Endothelial cell of umbilical vein (primary cell): ENCODE results near the gene TOPAZ1. TPM values are rescaled to one million over a fixed set of nuclear protein-coding genes. Genes with fewer than 3 reads are reported as not detected.
A peak's percentile ranks its signal among the peaks of the same experiment; 100 is the strongest.

Experiments
- BruUV-seq: library from RNA; stranded (reverse); fragments of 400-500 nt; replicated peaks from 2 replicates; lab custom pipeline; 2021; lab: Mats Ljungman, UMichigan
- CTCF ChIA-PET: fragments of 300-600, 350-600 bp; sonication (Branson Sonifier 250); formaldehyde crosslinking; loops from one replicate; lab custom pipeline; 2021; ENCODE audit warnings: antibody characterized with exemption, inconsistent platforms; lab: Charles Lee
- POLR2A ChIA-PET: fragments of 300-600, 350-600 bp; sonication (Branson Sonifier 250); formaldehyde crosslinking; loops from one replicate; lab custom pipeline; 2021; ENCODE audit warnings: antibody characterized with exemption, inconsistent platforms; lab: Charles Lee
- DNase-seq: peaks from one replicate; pipeline ENCODE4 v3.0.0-alpha.2; 2011; ENCODE audit warnings: low read depth, low spot score
- FAIRE-seq: peaks from 2 replicates; lab custom pipeline; 2011; peaks lifted over from hg19 to GRCh38; lab: Jason Lieb, UNC
- H2AFZ ChIP-seq: 2 replicates; pipeline ENCODE4 v1.6.0; 2012; ENCODE audit warnings: low read depth, low read length, control low read depth, inconsistent platforms
- H3K27ac ChIP-seq: 2 replicates; pipeline ENCODE4 v1.5.1; 2011; ENCODE audit warnings: low read depth, mild to moderate bottlenecking, control low read depth, low read length, moderate library complexity; ENCODE audit not compliant: insufficient read depth
- H3K27me3 ChIP-seq, 2 experiments: 2 replicates each; pipeline versions ENCODE4 v1.6.0 to v1.6.1; 2011; ENCODE audit warnings: low read length in 2 of 2, mixed read lengths in 1 of 2; ENCODE audit not compliant: control insufficient read depth in 2 of 2, insufficient read depth in 2 of 2
- H3K36me3 ChIP-seq, 2 experiments: 2 replicates in 1 of 2; 3 replicates in 1 of 2; pipeline ENCODE4 v1.5.1; 2011; ENCODE audit warnings: low read length in 2 of 2, mild to moderate bottlenecking in 1 of 2, moderate library complexity in 1 of 2; ENCODE audit not compliant: control insufficient read depth in 2 of 2, insufficient read depth in 2 of 2; ENCODE audit errors: extremely low read depth in 1 of 2
- H3K4me1 ChIP-seq: 3 replicates; pipeline ENCODE4 v1.5.1; 2011; ENCODE audit warnings: mild to moderate bottlenecking, low read length; ENCODE audit not compliant: control insufficient read depth, insufficient read depth; ENCODE audit errors: extremely low read depth
- H3K4me2 ChIP-seq: 2 replicates; pipeline ENCODE4 v1.6.1; 2011; ENCODE audit warnings: low read length, control low read depth, mixed read lengths; ENCODE audit not compliant: insufficient read depth
- H3K4me3 ChIP-seq, 3 experiments: fragments of 200-600 bp in 1 of 3; sonication (generic), shearing (Covaris generic) in 1 of 3; replicated peaks in 1 of 3; 2 replicates each; pipeline ENCODE4 v1.5.1; 2011 to 2016; ENCODE audit warnings: control low read depth in 3 of 3, low read length in 3 of 3, mild to moderate bottlenecking in 2 of 3, inconsistent platforms in 1 of 3, low read depth in 1 of 3, moderate library complexity in 1 of 3; ENCODE audit not compliant: insufficient read depth in 1 of 3
- H3K79me2 ChIP-seq: 2 replicates; pipeline ENCODE4 v1.6.0; 2012; ENCODE audit warnings: low read length, inconsistent platforms; ENCODE audit not compliant: control insufficient read depth, insufficient read depth
- H3K9ac ChIP-seq: replicated peaks from 2 replicates; pipeline ENCODE3; 2011; ENCODE audit warnings: low read length, control low read depth; ENCODE audit not compliant: insufficient read depth; ENCODE audit errors: extremely low read depth
- H3K9me1 ChIP-seq: replicated peaks from 3 replicates; pipeline ENCODE4 v1.6.0; 2011; ENCODE audit warnings: mild to moderate bottlenecking, low read length; ENCODE audit not compliant: control insufficient read depth, insufficient read depth; ENCODE audit errors: extremely low read depth
- H3K9me3 ChIP-seq: replicated peaks from 2 replicates; pipeline ENCODE4 v1.5.1; 2012; ENCODE audit warnings: low read length, inconsistent platforms; ENCODE audit not compliant: control insufficient read depth, insufficient read depth
- H4K20me1 ChIP-seq: replicated peaks from 2 replicates; pipeline ENCODE3; 2011; ENCODE audit warnings: mild to moderate bottlenecking, low read length; ENCODE audit not compliant: control insufficient read depth, insufficient read depth; ENCODE audit errors: extremely low read depth
- CTCF ChIP-seq, 2 donors: IDR thresholded peaks; 1 replicate in 1 of 2; 2 replicates in 1 of 2; pipeline ENCODE4 v1.5.1; 2011; ENCODE audit warnings: low read length in 2 of 2, mild to moderate bottlenecking in 2 of 2, moderate library complexity in 2 of 2, control low read depth in 1 of 2, inconsistent platforms in 1 of 2, low read depth in 1 of 2; ENCODE audit not compliant: insufficient read depth in 1 of 2; ENCODE audit errors: extremely low read depth in 1 of 2
- EZH2 ChIP-seq: IDR thresholded peaks from 2 replicates; pipeline ENCODE4 v1.6.1; 2012; ENCODE audit warnings: borderline replicate concordance, low read depth, mild to moderate bottlenecking, moderate library complexity, low read length, inconsistent platforms; ENCODE audit not compliant: severe bottlenecking
- FOS ChIP-seq: IDR thresholded peaks from 2 replicates; pipeline ENCODE4 v1.6.1; 2011; ENCODE audit warnings: mild to moderate bottlenecking, low read length, moderate library complexity, borderline replicate concordance; ENCODE audit not compliant: insufficient read depth
- GATA2 ChIP-seq: IDR thresholded peaks from 2 replicates; pipeline ENCODE4 v1.7.0; 2011; ENCODE audit warnings: low read depth, mild to moderate bottlenecking, moderate library complexity, mixed read lengths, low read length; ENCODE audit not compliant: insufficient read length, insufficient read depth
- JUN ChIP-seq: IDR thresholded peaks from 2 replicates; pipeline ENCODE4 v1.6.1; 2011; ENCODE audit warnings: borderline replicate concordance, low read depth; ENCODE audit not compliant: insufficient read length, insufficient read depth
- MYC ChIP-seq: IDR thresholded peaks from one replicate; pipeline ENCODE4 v1.6.1; 2011; ENCODE audit warnings: mild to moderate bottlenecking, low read depth, low read length
- POLR2A ChIP-seq: IDR thresholded peaks from 2 replicates; pipeline ENCODE4 v1.6.1; 2012; ENCODE audit warnings: low read depth, mild to moderate bottlenecking, control low read depth, low read length
- POLR2AphosphoS5 ChIP-seq: IDR thresholded peaks from 2 replicates; pipeline ENCODE4 v1.6.1; 2012; ENCODE audit warnings: low read depth, mild to moderate bottlenecking, control low read depth, low read length, moderate library complexity; ENCODE audit not compliant: insufficient read depth
- dilution Hi-C: fragments of 300-500 bp; cut with MboI; formaldehyde crosslinking; loops from one replicate; pipeline ENCODE4 v1.15.0; 2019; ENCODE audit warnings: low sequenced_read_pairs; ENCODE audit not compliant: extremely low pct_ligation_motif_present
- intact Hi-C: fragments of 100-400 bp; cut with micrococcal nuclease; formaldehyde crosslinking; loops from one replicate; pipeline ENCODE4 v1.10.0; 2022
- polyA plus RNA-seq, 4 experiments: library from polyadenylated mRNA; depleted of rRNA in 3 of 4; stranded (reverse) in 3 of 4; unstranded in 1 of 4; fragments of >200 nt; gene quantifications; 2 replicates each; pipeline versions ENCODE4 v1.2.1 to v1.2.3, GENCODE V29; 2011 to 2012; ENCODE audit warnings: missing spikeins in 1 of 4
- total RNA-seq: library from RNA; stranded (reverse); gene quantifications from 2 replicates; pipeline ENCODE4 v1.2.3, GENCODE V29; 2021
- TF ChIP-seq, protein P1 (sequence below): IDR thresholded peaks from 2 replicates; pipeline ENCODE4 v1.6.1; 2011; ENCODE audit not compliant: insufficient read depth, insufficient read length

TOPAZ1 gene
- total and polyA plus RNA-seq, 2 donors (not counting 3 experiments of a cell fraction or from before 2014, with no cell fraction given): not detected

DNA sequence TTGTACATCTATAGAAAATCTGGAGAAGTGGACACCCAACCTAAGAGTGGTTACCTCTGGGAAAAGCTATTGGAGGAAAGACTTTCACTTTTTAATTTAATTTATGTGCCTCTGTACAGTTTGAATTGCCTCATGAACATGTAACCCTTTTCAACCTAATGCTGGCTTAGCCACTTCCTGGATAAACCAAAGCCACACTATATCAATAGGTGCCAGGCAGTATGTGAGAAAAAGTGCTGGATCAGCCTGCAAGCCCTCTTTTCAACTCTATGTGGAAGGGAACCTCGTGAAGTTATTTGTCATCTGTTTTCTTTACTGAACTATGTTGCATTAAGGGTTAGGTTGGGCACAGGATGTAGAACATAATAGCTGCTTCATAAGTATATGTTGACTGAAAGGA, 9.3 kb upstream of the TOPAZ1 start:
- TF ChIP-seq POLR2A (no peak), JUN (no peak), GATA2 (no peak), MYC (no peak), CTCF (IDR thresholded peaks at IDR 0.05; ENCODE audit: extremely low read depth in 1 of 2, insufficient read depth in 1 of 2, low read depth in 1 of 2, low read length in 2 of 2) (no peak), FOS (no peak), EZH2 (no peak), POLR2AphosphoS5 (no peak)
- TF ChIP-seq, protein P1, sequence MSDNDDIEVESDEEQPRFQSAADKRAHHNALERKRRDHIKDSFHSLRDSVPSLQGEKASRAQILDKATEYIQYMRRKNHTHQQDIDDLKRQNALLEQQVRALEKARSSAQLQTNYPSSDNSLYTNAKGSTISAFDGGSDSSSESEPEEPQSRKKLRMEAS: no peak
- Histone ChIP-seq H2AFZ (no peak overlapping the region), H3K9me1 (no peaks in the 10 kb centered on the region), H3K27ac (no peak overlapping the region), H3K9ac (no peak overlapping the region), H4K20me1 (no peaks in the 10 kb centered on the region), H3K4me2 (no peak overlapping the region), H3K27me3 (no peaks in the 10 kb centered on the region), H3K4me1 (peaks cover 12% of the 10 kb centered on the region), H3K9me3 (no peaks in the 10 kb centered on the region), H3K36me3 (no peaks in the 10 kb centered on the region), H3K4me3 (no peak overlapping the region), H3K79me2 (no peaks in the 10 kb centered on the region)
- ChIA-PET CTCF (no interaction called here), POLR2A (no interaction called here)
- intact Hi-C loops (no loop called here), dilution Hi-C loops (no loop called here)
- peak; percentile 4 for DNase-seq
- BruUV-seq: no TSS peak
- FAIRE-seq: no peak
